WTC11 (cell line): ENCODE results near the gene APOF. TPM values are rescaled to one million over a fixed set of nuclear protein-coding genes. Genes with fewer than 3 reads are reported as not detected.

ENCODE experiments used
- ATAC-seq: fragments of 200-7000 bp; cut with Tn5 transposase; 2 replicates; pipeline ENCODE4 v1.10.0; 2021; ENCODE audit warnings: mild to moderate bottlenecking, moderate library complexity
- CTCF ChIA-PET: fragments of 300-600 bp; sonication (Branson Sonifier 250); formaldehyde crosslinking; loops from one replicate; lab custom pipeline; 2021; ENCODE audit warnings: antibody characterized with exemption; lab: Charles Lee
- POLR2A ChIA-PET: fragments of 350-600 bp; sonication (Branson Sonifier 250); formaldehyde crosslinking; loops from one replicate; lab custom pipeline; 2021; ENCODE audit warnings: antibody characterized with exemption; lab: Charles Lee
- DNase-seq: peaks from one replicate; pipeline ENCODE4 v3.0.0; 2021; ENCODE audit warnings: low spot score
- H3K27ac Mint-ChIP-seq: 2 replicates; pipeline ENCODE4 v1.8.0; 2021; ENCODE audit warnings: mixed read lengths
- H3K27me3 Mint-ChIP-seq: 2 replicates; pipeline ENCODE4 v1.8.0; 2021; ENCODE audit warnings: low read depth, mild to moderate bottlenecking, moderate library complexity, mixed read lengths
- H3K36me3 Mint-ChIP-seq: 2 replicates; pipeline ENCODE4 v1.8.0; 2021; ENCODE audit warnings: mixed read lengths
- H3K4me1 Mint-ChIP-seq: 2 replicates; pipeline ENCODE4 v1.8.0; 2022; ENCODE audit warnings: mixed read lengths
- H3K4me3 Mint-ChIP-seq: 2 replicates; pipeline ENCODE4 v1.8.0; 2021; ENCODE audit warnings: mild to moderate bottlenecking, moderate library complexity, mixed read lengths
- H3K9me3 Mint-ChIP-seq: 2 replicates; pipeline ENCODE4 v1.8.0; 2021; ENCODE audit warnings: mixed read lengths
- FOXJ3 ChIP-seq: sonication (generic); formaldehyde crosslinking; IDR thresholded peaks from 2 replicates; pipeline ENCODE4 v1.9.0; 2021; ENCODE audit warnings: missing genetic modification reagents, mild to moderate bottlenecking, borderline replicate concordance
- FOXP1 ChIP-seq: sonication (generic); formaldehyde crosslinking; IDR thresholded peaks from 2 replicates; pipeline ENCODE4 v1.8.0; 2022; ENCODE audit warnings: missing genetic modification reagents, mild to moderate bottlenecking, moderate library complexity, borderline replicate concordance
- HMGA2 ChIP-seq: fragments of 250-450 bp; sonication (Bioruptor Pico); IDR thresholded peaks from 2 replicates; pipeline ENCODE4 v1.4.0; 2021; ENCODE audit warnings: mild to moderate bottlenecking, moderate library complexity
- JUN ChIP-seq: sonication (generic); formaldehyde crosslinking; IDR thresholded peaks from 2 replicates; pipeline ENCODE4 v1.8.0; 2023; ENCODE audit warnings: mild to moderate bottlenecking, missing genetic modification reagents
- NR3C1 ChIP-seq: sonication (generic); formaldehyde crosslinking; conservative IDR thresholded peaks from 2 replicates; pipeline ENCODE4 v1.8.1; 2023; ENCODE audit warnings: low read depth, mild to moderate bottlenecking, missing genetic modification reagents
- RORB ChIP-seq: fragments of 250-450 bp; sonication (Bioruptor Pico); IDR thresholded peaks from 2 replicates; pipeline ENCODE4 v1.9.0; 2021; ENCODE audit warnings: mild to moderate bottlenecking
- TEAD1 ChIP-seq: sonication (generic); formaldehyde crosslinking; IDR thresholded peaks from 2 replicates; pipeline ENCODE4 v1.8.0; 2022; ENCODE audit warnings: mild to moderate bottlenecking, missing genetic modification reagents
- ZNF138 ChIP-seq: sonication (generic); formaldehyde crosslinking; conservative IDR thresholded peaks from 2 replicates; pipeline ENCODE4 v1.8.1; 2022; ENCODE audit warnings: mild to moderate bottlenecking, moderate library complexity, missing genetic modification reagents
- ZNF219 ChIP-seq: sonication (generic); formaldehyde crosslinking; IDR thresholded peaks from 2 replicates; pipeline ENCODE4 v1.8.0; 2023; ENCODE audit warnings: missing genetic modification reagents, mild to moderate bottlenecking, borderline replicate concordance
- ZNF232 ChIP-seq: sonication (generic); formaldehyde crosslinking; IDR thresholded peaks from 2 replicates; pipeline ENCODE4 v1.8.0; 2022; ENCODE audit warnings: mild to moderate bottlenecking, missing genetic modification reagents
- total RNA-seq: library from RNA; stranded (reverse); gene quantifications from 3 replicates; pipeline ENCODE4 v1.2.3, GENCODE V29; 2021
- TF ChIP-seq, protein P1 (sequence below): fragments of 250-450 bp; sonication (Bioruptor Pico); IDR thresholded peaks from 2 replicates; pipeline ENCODE4 v1.9.0; 2021; ENCODE audit warnings: mild to moderate bottlenecking, borderline replicate concordance
- TF ChIP-seq, protein P2 (sequence below): sonication (generic); formaldehyde crosslinking; IDR thresholded peaks from 2 replicates; pipeline ENCODE4 v1.8.1; 2023; ENCODE audit warnings: mild to moderate bottlenecking, missing genetic modification reagents, borderline replicate concordance
- TF ChIP-seq, protein P3 (sequence below): sonication (generic); formaldehyde crosslinking; IDR thresholded peaks from 2 replicates; pipeline ENCODE4 v1.8.0; 2022; ENCODE audit warnings: mild to moderate bottlenecking, missing genetic modification reagents
- TF ChIP-seq, protein P4 (sequence below): sonication (generic); formaldehyde crosslinking; IDR thresholded peaks from 2 replicates; pipeline ENCODE4 v1.8.0; 2022; ENCODE audit warnings: mild to moderate bottlenecking, missing genetic modification reagents
- TF ChIP-seq, protein P5 (sequence below): sonication (generic); formaldehyde crosslinking; IDR thresholded peaks from 2 replicates; pipeline ENCODE4 v1.8.1; 2023; ENCODE audit warnings: mild to moderate bottlenecking, missing genetic modification reagents, moderate library complexity
- TF ChIP-seq, protein P6 (sequence below): sonication (generic); formaldehyde crosslinking; IDR thresholded peaks from 2 replicates; pipeline ENCODE4 v1.8.0; 2022; ENCODE audit warnings: mild to moderate bottlenecking, missing genetic modification reagents

APOF gene
- total RNA-seq, 1 experiment from 2014 or later, result not detected

DNA sequence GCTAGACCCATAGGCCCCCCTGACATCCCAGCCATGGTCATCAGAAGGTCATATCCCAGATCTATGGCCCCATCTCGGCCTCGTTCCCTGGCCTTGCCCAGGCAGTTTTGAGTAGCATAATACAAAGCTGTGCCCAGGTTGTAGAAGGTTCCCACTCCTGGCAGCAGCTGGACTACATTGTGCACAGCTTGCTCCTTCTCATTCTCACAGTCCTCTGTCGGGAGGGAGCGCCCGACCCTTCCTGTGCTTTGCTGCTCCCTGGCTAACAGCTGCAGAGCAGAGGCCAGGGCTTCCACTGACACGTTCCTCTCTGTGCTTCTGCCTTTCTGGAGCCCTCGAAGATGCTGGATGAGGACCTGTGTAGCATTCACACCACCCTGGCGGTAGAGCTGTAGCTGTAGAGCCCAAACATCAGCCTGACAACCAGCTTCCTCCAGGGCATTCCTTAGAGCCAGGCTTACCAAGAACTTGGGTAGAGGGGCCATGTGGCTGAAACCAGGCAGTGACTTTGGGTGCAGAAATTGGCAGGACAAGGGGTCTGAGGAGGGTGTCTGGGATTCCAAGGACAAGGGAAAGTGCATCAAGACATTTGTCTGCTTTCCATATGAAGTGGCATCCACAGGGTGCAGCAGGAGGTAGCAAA, 1.0 kb downstream of the APOF start:
- Mint-ChIP-seq H3K9me3 (no peaks in the 10 kb centered on the region), H3K27me3 (peaks cover 9% of the 10 kb centered on the region; the same call in 1 of the 2 replicates), H3K4me3 (peak overlapping the region; percentile 90), H3K27ac (peak overlapping the region; percentile 99), H3K4me1 (peaks cover 13% of the 10 kb centered on the region), H3K36me3 (no peaks in the 10 kb centered on the region)
- TF ChIP-seq FOXJ3 (CRISPR knock-in tag) (no peak), JUN (CRISPR knock-in tag) (no peak), ZNF232 (no peak), ZNF219 (no peak), TEAD1 (CRISPR knock-in tag) (no peak), RORB (no peak), ZNF138 (CRISPR knock-in tag) (no peak), FOXP1 (CRISPR knock-in tag) (no peak), HMGA2 (CRISPR knock-in tag) (no peak), NR3C1 (CRISPR knock-in tag) (no peak)
- TF ChIP-seq, protein P1, sequence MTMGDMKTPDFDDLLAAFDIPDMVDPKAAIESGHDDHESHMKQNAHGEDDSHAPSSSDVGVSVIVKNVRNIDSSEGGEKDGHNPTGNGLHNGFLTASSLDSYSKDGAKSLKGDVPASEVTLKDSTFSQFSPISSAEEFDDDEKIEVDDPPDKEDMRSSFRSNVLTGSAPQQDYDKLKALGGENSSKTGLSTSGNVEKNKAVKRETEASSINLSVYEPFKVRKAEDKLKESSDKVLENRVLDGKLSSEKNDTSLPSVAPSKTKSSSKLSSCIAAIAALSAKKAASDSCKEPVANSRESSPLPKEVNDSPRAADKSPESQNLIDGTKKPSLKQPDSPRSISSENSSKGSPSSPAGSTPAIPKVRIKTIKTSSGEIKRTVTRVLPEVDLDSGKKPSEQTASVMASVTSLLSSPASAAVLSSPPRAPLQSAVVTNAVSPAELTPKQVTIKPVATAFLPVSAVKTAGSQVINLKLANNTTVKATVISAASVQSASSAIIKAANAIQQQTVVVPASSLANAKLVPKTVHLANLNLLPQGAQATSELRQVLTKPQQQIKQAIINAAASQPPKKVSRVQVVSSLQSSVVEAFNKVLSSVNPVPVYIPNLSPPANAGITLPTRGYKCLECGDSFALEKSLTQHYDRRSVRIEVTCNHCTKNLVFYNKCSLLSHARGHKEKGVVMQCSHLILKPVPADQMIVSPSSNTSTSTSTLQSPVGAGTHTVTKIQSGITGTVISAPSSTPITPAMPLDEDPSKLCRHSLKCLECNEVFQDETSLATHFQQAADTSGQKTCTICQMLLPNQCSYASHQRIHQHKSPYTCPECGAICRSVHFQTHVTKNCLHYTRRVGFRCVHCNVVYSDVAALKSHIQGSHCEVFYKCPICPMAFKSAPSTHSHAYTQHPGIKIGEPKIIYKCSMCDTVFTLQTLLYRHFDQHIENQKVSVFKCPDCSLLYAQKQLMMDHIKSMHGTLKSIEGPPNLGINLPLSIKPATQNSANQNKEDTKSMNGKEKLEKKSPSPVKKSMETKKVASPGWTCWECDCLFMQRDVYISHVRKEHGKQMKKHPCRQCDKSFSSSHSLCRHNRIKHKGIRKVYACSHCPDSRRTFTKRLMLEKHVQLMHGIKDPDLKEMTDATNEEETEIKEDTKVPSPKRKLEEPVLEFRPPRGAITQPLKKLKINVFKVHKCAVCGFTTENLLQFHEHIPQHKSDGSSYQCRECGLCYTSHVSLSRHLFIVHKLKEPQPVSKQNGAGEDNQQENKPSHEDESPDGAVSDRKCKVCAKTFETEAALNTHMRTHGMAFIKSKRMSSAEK (CRISPR knock-in tag), result no peak
- TF ChIP-seq, protein P2, sequence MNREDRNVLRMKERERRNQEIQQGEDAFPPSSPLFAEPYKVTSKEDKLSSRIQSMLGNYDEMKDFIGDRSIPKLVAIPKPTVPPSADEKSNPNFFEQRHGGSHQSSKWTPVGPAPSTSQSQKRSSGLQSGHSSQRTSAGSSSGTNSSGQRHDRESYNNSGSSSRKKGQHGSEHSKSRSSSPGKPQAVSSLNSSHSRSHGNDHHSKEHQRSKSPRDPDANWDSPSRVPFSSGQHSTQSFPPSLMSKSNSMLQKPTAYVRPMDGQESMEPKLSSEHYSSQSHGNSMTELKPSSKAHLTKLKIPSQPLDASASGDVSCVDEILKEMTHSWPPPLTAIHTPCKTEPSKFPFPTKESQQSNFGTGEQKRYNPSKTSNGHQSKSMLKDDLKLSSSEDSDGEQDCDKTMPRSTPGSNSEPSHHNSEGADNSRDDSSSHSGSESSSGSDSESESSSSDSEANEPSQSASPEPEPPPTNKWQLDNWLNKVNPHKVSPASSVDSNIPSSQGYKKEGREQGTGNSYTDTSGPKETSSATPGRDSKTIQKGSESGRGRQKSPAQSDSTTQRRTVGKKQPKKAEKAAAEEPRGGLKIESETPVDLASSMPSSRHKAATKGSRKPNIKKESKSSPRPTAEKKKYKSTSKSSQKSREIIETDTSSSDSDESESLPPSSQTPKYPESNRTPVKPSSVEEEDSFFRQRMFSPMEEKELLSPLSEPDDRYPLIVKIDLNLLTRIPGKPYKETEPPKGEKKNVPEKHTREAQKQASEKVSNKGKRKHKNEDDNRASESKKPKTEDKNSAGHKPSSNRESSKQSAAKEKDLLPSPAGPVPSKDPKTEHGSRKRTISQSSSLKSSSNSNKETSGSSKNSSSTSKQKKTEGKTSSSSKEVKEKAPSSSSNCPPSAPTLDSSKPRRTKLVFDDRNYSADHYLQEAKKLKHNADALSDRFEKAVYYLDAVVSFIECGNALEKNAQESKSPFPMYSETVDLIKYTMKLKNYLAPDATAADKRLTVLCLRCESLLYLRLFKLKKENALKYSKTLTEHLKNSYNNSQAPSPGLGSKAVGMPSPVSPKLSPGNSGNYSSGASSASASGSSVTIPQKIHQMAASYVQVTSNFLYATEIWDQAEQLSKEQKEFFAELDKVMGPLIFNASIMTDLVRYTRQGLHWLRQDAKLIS (CRISPR knock-in tag), result no peak
- TF ChIP-seq, protein P3, sequence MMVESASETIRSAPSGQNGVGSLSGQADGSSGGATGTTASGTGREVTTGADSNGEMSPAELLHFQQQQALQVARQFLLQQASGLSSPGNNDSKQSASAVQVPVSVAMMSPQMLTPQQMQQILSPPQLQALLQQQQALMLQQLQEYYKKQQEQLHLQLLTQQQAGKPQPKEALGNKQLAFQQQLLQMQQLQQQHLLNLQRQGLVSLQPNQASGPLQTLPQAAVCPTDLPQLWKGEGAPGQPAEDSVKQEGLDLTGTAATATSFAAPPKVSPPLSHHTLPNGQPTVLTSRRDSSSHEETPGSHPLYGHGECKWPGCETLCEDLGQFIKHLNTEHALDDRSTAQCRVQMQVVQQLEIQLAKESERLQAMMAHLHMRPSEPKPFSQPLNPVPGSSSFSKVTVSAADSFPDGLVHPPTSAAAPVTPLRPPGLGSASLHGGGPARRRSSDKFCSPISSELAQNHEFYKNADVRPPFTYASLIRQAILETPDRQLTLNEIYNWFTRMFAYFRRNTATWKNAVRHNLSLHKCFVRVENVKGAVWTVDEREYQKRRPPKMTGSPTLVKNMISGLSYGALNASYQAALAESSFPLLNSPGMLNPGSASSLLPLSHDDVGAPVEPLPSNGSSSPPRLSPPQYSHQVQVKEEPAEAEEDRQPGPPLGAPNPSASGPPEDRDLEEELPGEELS (CRISPR knock-in tag), result no peak
- TF ChIP-seq, protein P4, sequence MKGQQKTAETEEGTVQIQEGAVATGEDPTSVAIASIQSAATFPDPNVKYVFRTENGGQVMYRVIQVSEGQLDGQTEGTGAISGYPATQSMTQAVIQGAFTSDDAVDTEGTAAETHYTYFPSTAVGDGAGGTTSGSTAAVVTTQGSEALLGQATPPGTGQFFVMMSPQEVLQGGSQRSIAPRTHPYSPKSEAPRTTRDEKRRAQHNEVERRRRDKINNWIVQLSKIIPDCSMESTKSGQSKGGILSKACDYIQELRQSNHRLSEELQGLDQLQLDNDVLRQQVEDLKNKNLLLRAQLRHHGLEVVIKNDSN (CRISPR knock-in tag), result no peak
- TF ChIP-seq, protein P5, sequence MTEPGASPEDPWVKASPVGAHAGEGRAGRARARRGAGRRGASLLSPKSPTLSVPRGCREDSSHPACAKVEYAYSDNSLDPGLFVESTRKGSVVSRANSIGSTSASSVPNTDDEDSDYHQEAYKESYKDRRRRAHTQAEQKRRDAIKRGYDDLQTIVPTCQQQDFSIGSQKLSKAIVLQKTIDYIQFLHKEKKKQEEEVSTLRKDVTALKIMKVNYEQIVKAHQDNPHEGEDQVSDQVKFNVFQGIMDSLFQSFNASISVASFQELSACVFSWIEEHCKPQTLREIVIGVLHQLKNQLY, result no peak
- TF ChIP-seq, protein P6, sequence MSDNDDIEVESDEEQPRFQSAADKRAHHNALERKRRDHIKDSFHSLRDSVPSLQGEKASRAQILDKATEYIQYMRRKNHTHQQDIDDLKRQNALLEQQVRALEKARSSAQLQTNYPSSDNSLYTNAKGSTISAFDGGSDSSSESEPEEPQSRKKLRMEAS (CRISPR knock-in tag), result no peak
- ATAC-seq (no peak), DNase-seq (no peak)
- ChIA-PET POLR2A (no interaction called here), CTCF (no interaction called here)
